Glutamatergic neuron (in vitro differentiated cells): ENCODE measurements around the gene CBLIF. TPM values are rescaled to one million over a fixed set of nuclear protein-coding genes. Genes with fewer than 3 reads are reported as not detected.
"Not testable (repeated sequence)": the region's sequence is repeated elsewhere in the genome, so short reads cannot be mapped to it uniquely, and the experiment has no call there.

Experiments used
- DNase-seq: peaks from one replicate; pipeline ENCODE4 v3.0.0; 2022
- H3K27ac Mint-ChIP-seq: one replicate; pipeline ENCODE4 v1.8.0; 2020; ENCODE audit warnings: mild to moderate bottlenecking, mixed read lengths, inconsistent platforms; ENCODE audit not compliant: unreplicated experiment
- H3K27me3 Mint-ChIP-seq: one replicate; pipeline ENCODE4 v1.8.0; 2020; ENCODE audit warnings: mild to moderate bottlenecking, moderate library complexity, mixed read lengths, inconsistent platforms; ENCODE audit not compliant: unreplicated experiment
- H3K36me3 Mint-ChIP-seq: one replicate; pipeline ENCODE4 v1.8.0; 2020; ENCODE audit warnings: mild to moderate bottlenecking, mixed read lengths, inconsistent platforms; ENCODE audit not compliant: unreplicated experiment
- H3K4me1 Mint-ChIP-seq: one replicate; pipeline ENCODE4 v1.8.0; 2020; ENCODE audit warnings: mild to moderate bottlenecking, low read depth, mixed read lengths, inconsistent platforms; ENCODE audit not compliant: unreplicated experiment
- H3K4me3 Mint-ChIP-seq: one replicate; pipeline ENCODE4 v1.8.0; 2020; ENCODE audit warnings: mild to moderate bottlenecking, mixed read lengths, inconsistent platforms; ENCODE audit not compliant: unreplicated experiment
- H3K9me3 Mint-ChIP-seq: one replicate; pipeline ENCODE4 v1.8.0; 2020; ENCODE audit warnings: mild to moderate bottlenecking, moderate library complexity, mixed read lengths, inconsistent platforms; ENCODE audit not compliant: unreplicated experiment
- CTCF ChIP-seq: fragments of 200-600 bp; sonication (generic); IDR thresholded peaks from one replicate; pipeline ENCODE4 v1.5.0; 2021; ENCODE audit not compliant: partially characterized antibody, unreplicated experiment
- long read RNA-seq: library from polyadenylated mRNA; unstranded; transcript quantifications from one replicate; pipeline ENCODE4 v2.0.0, GENCODE V29; 2020; ENCODE audit not compliant: unreplicated experiment
- total RNA-seq: library from RNA; stranded (reverse); fragmentation: NEBNext Ultra II Directional; extraction: Animal tissue kit (Norgen Biotek cat#: 25700); gene quantifications from one replicate; pipeline ENCODE4 v1.2.1, GENCODE V29; 2021; ENCODE audit not compliant: unreplicated experiment

CBLIF gene
- total RNA-seq, result not detected
- long read RNA-seq, result 0 reads

GRCh38 chr11:59845399-59845798 lies at the start of gene CBLIF:
CBLIF (minus strand) TSS chr11:59845499; CDS start chr11:59845453, 46 bp downstream.
- H3K36me3 Mint-ChIP-seq, result no peaks in the 10 kb centered on the region
- no peak for DNase-seq
- no peak for TF ChIP-seq CTCF
- no peak within 1 kb of the TSS for H3K27ac Mint-ChIP-seq
- H3K4me3 Mint-ChIP-seq, result no peak within 1 kb of the TSS
- no peaks in the 10 kb centered on the region for H3K9me3 Mint-ChIP-seq
- no peaks in the 10 kb centered on the region for H3K4me1 Mint-ChIP-seq
- no peaks in the 10 kb centered on the region for H3K27me3 Mint-ChIP-seq

- no peak overlapping the region for H3K4me3 Mint-ChIP-seq
- DNase-seq, result no peak
- peaks cover 6% of the 10 kb centered on the region for H3K4me1 Mint-ChIP-seq
- H3K27me3 Mint-ChIP-seq, result no peaks in the 10 kb centered on the region
- peaks cover 2% of the 10 kb centered on the region for H3K9me3 Mint-ChIP-seq
- H3K36me3 Mint-ChIP-seq, result peaks cover 10% of the 10 kb centered on the region
- no peak for TF ChIP-seq CTCF
- no peak overlapping the region for H3K27ac Mint-ChIP-seq
Observed at GRCh38 chr11:59894616-59895015, 49.3 kb upstream of the CBLIF start.

GRCh38 chr11:59891781-59892181 lies 46.5 kb upstream of the CBLIF start:
- Mint-ChIP-seq H3K4me1 (peaks cover 6% of the 10 kb centered on the region), H3K36me3 (peaks cover 25% of the 10 kb centered on the region), H3K9me3 (peaks cover 10% of the 10 kb centered on the region), H3K27ac (no peak overlapping the region), H3K4me3 (peak overlapping the region; percentile 33), H3K27me3 (no peaks in the 10 kb centered on the region)
- DNase-seq, result no peak
- TF ChIP-seq CTCF, result no peak

- H3K9me3 Mint-ChIP-seq, result peaks cover 10% of the 10 kb centered on the region
- not testable (repeated sequence) for H3K27ac Mint-ChIP-seq, H3K4me3 Mint-ChIP-seq, H3K27me3 Mint-ChIP-seq, H3K4me1 Mint-ChIP-seq, DNase-seq
- H3K36me3 Mint-ChIP-seq, result peaks cover 25% of the 10 kb centered on the region
Observed at GRCh38 chr11:59887156-59887555, 41.9 kb upstream of the CBLIF start.

- Mint-ChIP-seq H3K9me3 (peaks cover under 1% of the 10 kb centered on the region), H3K27ac (no peak overlapping the region), H3K27me3 (no peaks in the 10 kb centered on the region), H3K36me3 (peaks cover 7% of the 10 kb centered on the region), H3K4me1 (no peaks in the 10 kb centered on the region), H3K4me3 (no peak overlapping the region)
- no peak for DNase-seq
- TF ChIP-seq CTCF, result no peak
Observed at GRCh38 chr11:59883597-59883996, 38.3 kb upstream of the CBLIF start.
